Epithelial cell of prostate (primary cell): ENCODE results near the gene P3H4.
A peak's percentile ranks its signal among the peaks of the same experiment; 100 is the strongest.
"Not testable (repeated sequence)": the region's sequence is repeated elsewhere in the genome, so short reads cannot be mapped to it uniquely, and the experiment has no call there.

Experiments used
- DNase-seq: peaks from one replicate; pipeline ENCODE4 v3.0.0-alpha.2; 2011; ENCODE audit warnings: low read depth, low spot score
- H3K27ac ChIP-seq: fragments of 450-650 bp; 2 replicates; pipeline ENCODE4 v1.5.1; 2017; ENCODE audit warnings: mild to moderate bottlenecking

P3H4 gene

GRCh38 chr17:41796121-41796895 lies 15.4 kb downstream of the P3H4 start:
- H3K27ac ChIP-seq = peak overlapping the region; percentile 25
- no peak for DNase-seq

- DNase-seq = no peak
- H3K27ac ChIP-seq = peak overlapping the region; percentile 99
Measured at GRCh38 chr17:41794540-41794975, 17.2 kb downstream of the P3H4 start.

GRCh38 chr17:41793784-41794539 lies 17.8 kb downstream of the P3H4 start:
- DNase-seq = no peak
- peak overlapping the region; percentile 99 for H3K27ac ChIP-seq

DNA sequence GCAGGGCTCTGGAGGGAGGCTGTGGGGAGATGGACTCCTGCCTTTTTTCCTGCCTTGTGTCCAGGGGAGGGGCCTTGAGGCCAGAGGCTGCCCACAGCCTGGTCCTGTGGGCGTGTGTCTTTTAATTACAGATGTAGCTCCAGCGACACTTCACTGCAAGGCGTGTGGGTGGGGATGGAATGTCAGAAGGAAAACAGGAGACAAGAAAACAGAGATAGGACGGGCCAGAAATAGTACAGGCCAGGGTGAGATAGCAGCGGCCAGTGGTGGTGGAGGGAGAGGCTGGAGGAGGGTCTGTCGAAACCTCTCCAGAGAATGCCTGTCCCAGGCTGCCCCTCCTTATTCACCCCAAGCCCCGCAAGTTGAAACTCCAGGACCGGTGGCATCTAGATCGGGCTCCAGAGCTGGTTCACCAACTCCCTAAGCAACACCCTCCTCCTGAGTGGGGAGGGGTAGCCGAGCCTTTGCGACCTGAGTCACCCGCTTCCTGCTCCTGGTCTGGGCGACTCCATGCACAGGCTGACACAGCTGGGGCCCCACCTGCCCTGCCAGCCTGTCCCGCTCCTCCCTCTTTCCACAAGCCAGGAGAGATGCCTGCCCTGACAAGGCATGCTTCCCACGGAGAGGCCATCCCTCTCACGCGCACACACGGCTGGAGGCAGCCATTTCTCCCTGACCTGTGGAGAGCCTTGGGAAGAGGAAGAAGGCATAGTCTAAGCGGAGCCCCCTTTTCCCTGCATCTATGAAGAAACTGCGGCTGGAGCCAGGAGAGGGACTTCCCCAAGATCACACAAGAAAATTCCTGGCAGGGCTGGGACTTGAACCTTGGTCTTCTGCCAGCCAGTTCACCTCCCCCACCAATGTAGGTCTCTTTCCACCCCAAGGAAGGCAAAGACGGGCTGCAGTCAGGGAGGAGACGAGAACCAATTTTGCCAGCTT lies 18.6 kb downstream of the P3H4 start:
- H3K27ac ChIP-seq = peak overlapping the region; percentile 99
- peak; percentile 84 for DNase-seq

DNA sequence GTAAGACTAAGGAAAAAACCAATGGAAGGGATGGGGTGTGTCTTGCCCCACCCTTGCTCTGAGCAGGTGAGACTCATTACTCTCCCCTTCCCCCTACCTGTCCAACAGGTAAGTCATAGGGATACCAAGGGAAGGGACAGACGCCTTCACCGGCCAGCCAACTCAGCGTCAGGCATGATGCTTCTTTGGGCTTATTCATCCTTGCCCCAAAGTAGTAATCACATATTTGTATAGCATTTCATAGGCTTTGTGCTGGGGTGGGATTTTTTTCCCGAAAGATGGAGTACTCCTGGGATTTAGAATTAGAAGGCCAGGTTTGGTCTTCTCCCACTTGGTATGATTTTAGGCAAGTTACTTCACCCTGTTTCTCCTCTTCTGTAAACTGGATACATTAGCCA lies 24.7 kb downstream of the P3H4 start:
- H3K27ac ChIP-seq = peak overlapping the region; percentile 100
- no peak for DNase-seq

DNA sequence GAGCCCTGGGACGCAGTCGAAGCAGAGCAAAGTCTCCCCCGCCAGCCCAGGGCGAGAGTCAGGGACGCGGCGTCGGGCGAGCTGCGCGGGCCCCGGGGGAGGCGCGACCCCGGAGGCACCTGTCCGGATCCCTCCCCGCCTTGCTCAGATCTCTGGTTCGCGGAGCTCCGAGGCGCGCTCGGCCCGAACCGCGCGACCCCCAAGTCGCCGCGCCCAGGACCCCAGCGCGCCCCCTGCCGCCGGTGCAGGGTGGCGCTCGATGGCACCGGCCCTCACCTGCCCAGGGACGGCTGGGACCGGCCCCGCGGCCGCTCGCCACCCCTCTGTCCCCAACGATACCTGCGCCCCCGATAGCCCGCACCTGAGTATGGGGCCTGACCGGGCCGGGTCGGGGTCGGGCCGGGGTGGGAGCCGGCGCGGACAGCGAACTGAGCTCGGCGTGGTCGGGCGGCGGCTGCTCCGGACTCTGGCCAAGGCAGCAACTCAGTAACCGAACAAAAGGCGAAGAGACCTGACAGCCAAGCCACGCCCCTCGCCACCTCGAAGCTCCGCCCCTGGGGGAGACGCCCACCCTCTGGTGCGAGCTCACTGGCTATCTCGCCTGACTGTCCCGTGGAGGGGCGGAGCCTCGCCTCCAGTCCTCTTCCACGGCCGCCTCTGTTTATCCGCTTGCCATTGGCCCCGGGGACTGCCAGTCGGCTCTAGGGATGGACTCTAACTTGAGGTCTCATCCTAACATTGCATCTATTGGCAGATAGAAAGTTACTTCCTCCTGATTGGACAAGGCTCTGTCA lies 25.3 kb downstream of the P3H4 start, which contains the start of gene JUP:
Gene JUP (minus strand): TSS at position 485 of the 794 bp plus-strand sequence. CDS start 14,857 bp downstream, outside the sequence.
- peak; percentile 100 for DNase-seq
- H3K27ac ChIP-seq = peak within 1 kb of the TSS; percentile 100

- DNase-seq = peak; percentile 72
- peak overlapping the region; percentile 100 for H3K27ac ChIP-seq
Measured at GRCh38 chr17:41785859-41786226, 25.9 kb downstream of the P3H4 start.

DNA sequence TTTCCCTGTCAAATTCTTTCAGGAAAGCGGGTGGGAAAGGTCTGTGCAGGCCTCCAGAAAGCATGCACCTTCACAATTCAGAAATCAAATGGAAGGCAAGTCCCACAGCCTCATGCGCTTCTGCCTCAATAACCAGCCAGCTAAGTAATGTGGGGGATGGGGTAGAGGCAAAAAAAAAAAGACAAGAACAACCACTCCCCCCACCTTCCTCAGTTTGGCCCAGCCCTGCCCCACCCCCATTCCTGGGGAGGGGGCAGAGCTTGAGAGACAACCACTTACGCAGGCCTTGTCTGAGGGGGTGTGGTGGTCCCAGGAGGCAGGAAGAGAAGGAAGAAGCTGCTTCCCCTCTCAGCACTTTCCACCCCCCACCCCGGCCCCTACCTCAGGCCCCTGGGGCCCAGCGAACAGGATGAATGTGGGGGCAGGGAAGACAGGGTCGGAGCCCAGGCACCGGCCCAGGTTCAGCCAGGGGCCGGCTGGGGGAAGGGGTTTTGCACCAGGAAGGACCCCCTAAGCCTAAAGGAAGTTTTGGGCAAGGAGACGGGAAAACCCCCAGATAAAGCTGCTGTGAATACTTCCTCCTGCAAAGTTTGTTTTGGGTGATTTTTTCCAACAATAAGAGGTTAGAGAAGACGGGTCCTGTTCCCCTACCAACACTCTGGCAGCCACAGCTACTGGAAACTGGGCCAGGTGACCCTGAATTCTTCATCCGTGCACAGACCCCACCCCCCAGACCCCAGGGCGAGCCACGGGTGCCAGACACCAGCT lies 26.5 kb downstream of the P3H4 start:
- no peak for DNase-seq
- peak overlapping the region; percentile 100 for H3K27ac ChIP-seq

- peak; percentile 83 for DNase-seq
- peak overlapping the region; percentile 100 for H3K27ac ChIP-seq
Measured at GRCh38 chr17:41784207-41784744, 27.5 kb downstream of the P3H4 start.

DNA sequence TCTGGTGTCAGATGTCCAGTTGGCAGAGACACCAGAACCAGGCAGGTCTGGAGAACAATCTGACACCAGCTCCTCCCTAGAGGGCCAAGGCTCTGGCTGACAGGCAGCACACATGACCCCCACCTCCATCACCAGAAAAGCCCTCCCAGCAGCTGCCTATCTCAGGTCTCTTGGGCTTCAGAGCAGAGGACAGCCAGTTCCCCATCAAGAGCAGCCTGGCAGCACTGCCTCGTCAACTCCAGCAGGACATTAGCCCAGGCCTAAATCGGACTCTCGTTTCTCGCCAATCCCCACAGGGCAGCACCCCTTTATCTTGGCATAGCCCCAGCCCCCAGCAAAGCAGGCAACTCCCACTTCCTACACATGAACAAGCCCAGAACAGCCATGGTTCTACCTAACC lies 29.6 kb downstream of the P3H4 start:
- no peak for DNase-seq
- H3K27ac ChIP-seq = peak overlapping the region; percentile 100

DNA sequence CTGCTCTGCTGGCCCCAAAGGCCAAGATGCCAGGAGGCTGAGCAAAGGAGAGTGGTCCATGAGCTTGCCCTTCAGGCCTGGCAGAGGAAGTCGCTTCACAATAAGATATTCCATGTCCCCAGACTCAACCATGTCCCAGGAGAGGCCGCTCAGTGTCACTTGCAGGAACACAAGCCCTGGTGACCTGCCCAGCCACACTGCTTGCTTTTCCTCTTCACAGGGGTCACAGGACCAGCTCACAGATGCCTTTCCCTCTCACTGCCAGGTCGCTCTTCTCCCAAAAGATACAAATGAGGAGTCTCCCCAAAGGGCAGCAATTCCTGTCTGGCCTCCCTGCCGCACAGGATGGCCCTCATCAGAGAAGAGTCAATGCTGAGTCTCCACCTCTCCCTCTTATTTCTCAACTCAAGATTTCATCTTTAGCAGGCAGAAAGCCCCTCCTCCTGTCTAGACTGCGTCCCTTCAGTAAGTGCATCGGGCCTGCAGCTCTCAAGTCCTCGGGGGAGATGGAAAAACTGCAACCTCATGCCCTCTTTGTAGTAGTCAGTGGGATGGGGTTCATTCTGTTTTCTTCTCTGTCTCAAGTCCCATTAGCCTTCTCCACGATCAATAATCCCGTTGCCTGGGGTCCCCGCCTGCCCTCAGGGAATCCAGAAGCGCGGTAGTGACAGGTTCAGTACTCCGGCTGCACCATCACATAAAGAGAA lies 30.2 kb downstream of the P3H4 start:
- no peak for DNase-seq
- H3K27ac ChIP-seq = peak overlapping the region; percentile 100

GRCh38 chr17:41779954-41780353 lies 31.8 kb downstream of the P3H4 start:
- H3K27ac ChIP-seq = peak overlapping the region; percentile 100
- DNase-seq = no peak

DNA sequence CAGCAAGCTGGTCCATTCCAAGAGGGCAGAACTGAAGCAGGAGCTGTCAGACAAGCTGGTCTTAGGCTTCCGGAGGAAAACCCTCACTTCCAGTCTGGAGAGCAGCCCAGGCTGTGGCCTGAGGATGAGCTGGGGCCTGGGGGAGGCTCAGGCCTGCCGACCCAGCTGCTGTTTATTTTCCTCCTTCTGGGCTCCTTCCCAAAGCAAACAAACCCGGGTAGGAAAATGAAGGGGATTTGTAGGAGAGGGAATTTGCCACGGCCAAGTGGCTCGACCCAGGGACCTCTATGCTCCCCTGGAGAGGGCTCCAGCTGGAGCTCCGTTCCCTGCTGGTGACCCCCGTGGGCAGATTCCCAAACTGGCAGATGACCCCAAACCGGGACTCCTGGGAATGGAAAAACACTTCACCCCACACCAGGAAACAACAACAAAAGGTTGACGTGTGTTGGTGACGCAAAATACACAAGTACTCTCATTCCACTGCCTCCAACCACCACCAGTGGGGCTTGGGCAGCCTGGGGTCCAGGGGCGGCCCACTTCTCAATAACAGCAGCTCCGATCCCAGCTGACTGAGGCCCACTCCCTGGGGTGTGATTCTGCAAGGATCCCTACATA lies 34.1 kb downstream of the P3H4 start:
- no peak for DNase-seq
- peak overlapping the region; percentile 100 for H3K27ac ChIP-seq

DNA sequence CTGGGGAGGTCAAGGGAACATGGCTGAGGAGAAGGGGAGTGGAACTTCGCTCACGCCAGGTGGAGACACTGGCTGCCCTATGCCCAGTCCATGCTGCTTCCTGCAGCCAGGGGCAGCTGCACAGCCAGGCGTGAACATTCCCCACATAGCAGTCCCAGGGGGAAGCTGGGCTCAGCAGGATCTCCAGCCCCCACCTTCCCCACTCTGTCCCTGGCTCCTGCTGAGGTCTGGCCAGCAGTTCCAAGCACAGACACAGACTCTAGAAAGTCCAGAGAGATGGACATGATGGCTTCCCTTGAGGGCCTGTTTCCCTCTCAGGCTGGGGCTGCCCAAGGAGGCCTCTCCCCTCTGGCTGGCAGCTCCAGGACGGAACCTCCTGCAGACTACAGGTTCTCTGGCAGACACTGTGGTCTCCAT lies 34.6 kb downstream of the P3H4 start:
- peak overlapping the region; percentile 100 for H3K27ac ChIP-seq
- no peak for DNase-seq

GRCh38 chr17:41776262-41776900 lies 35.4 kb downstream of the P3H4 start:
- peak overlapping the region; percentile 100 for H3K27ac ChIP-seq
- not testable (repeated sequence) for DNase-seq

- no peak for DNase-seq
- H3K27ac ChIP-seq = peak overlapping the region; percentile 100
Measured at GRCh38 chr17:41775394-41776226, 36.1 kb downstream of the P3H4 start.
